Muscle of arm (tissue), 12 donors: ENCODE measurements around the gene KDM2B. TPM values are rescaled to one million over a fixed set of nuclear protein-coding genes. Genes with fewer than 3 reads are reported as not detected.

Experiments used
- DNase-seq: peaks from one replicate; pipeline ENCODE4 v3.0.0-alpha.2; 2013
- polyA plus RNA-seq, 12 donors: library from polyadenylated mRNA; unstranded; fragments of 120-200 nt; gene quantifications; one replicate each; pipeline ENCODE4 v1.2.1, GENCODE V29; 2013; ENCODE audit not compliant: insufficient read length in 12 of 12

KDM2B gene
- polyA plus RNA-seq, 12 donors, result 14.0 to 39.3 (median 24.8) TPM; not detected in 1

- DNase-seq, result no peak
These were observed 48.1 kb downstream of the KDM2B start for GRCh38 chr12:121532503-121533393.

- no peak for DNase-seq
These were observed 49.5 kb downstream of the KDM2B start for GRCh38 chr12:121531356-121531750.

DNA sequence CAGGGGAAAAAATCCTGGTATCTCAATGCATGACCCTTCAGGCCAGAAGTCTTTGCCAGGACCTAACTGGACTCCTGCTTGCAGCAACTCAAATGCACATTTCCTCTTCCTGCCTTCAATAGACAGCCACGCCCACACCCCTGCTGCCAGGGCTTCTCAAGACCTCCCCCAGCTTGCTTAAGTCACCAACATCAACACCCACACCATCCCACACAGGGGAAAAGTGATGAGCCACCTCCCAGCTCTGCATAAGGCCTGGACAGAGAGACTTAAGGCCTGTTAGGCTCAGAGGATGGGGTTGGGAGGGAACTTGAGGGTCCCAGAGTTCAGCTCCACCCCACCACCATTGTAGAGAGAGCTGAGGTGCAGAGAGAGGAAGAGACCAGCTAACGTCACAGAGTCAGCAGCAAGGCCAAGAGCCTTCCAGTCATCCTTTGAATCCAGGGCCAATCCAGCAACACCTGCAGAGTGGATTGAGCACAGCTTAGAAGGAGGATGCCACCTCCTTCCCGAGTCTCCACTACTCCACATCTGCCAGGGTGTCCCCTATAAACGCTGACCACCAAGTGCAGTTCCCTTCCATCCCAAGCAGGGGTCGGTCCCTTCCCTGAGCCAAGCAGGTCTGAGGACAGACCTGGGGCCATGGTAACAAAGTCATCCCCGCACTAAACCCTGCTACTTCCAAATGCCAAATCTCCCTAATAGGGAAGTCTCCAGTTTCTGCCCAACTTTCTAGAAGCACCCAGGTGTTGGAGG, 50.0 kb downstream of the KDM2B start:
- no peak for DNase-seq

- no peak for DNase-seq
These were observed 51.6 kb downstream of the KDM2B start for GRCh38 chr12:121529184-121529583.

DNA sequence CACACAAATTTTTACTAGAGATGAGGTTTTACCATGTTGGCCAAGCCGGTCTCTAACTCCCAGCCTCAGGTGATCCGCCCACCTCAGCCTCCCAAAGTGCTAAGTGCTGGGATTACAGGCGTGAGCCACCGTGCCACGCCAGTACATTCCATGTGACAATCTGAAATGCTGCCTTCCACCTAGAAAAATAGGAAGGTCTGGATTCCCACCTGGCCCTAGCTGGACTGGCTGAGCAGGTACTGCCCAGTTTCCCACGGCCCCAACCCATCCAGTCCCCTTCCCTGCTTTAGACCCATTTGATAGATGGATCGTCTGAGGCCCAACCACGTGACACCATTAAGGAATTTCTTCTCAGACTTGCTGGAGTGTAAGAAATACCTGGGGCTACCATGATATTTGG, 55.4 kb downstream of the KDM2B start:
- no peak for DNase-seq

DNA sequence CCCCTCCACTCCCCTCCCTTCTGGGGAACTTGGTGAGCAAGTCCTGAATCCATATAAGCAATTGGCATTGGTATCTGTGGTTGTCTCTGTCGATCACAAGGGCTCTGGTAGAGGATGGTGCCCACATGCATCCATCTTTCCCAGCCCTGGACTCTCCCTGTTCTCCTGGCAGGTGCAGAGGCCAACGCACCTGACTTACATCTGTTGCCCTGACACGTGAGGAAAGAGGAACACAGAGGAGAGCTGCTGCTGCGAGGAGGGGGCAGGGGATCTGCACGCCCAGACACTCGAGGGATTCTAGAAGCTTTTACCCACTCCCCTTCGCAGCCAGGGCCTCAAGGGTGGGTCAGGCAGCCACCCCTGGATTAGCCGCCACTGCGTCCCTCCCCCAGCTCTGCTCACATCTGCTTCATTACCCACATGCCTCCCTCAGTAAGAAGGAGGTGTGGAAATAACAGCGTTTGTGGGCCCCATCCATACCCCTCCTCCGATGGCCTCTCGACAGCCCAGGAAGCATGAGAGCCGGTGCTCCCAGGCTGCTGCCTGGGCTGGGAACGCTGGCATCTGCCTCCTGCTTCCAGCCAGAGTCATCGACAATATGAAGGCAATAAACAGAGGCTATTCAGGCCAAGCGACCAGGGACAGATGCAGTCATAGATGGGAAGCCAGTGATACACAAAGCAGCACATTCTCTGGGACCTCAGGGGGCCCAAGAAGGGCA, 56.5 kb downstream of the KDM2B start:
- no peak for DNase-seq

- DNase-seq, result no peak
These were observed 57.1 kb downstream of the KDM2B start for GRCh38 chr12:121523741-121524140.

GRCh38 chr12:121522971-121523370, 57.9 kb downstream of the KDM2B start:
- no peak for DNase-seq

DNA sequence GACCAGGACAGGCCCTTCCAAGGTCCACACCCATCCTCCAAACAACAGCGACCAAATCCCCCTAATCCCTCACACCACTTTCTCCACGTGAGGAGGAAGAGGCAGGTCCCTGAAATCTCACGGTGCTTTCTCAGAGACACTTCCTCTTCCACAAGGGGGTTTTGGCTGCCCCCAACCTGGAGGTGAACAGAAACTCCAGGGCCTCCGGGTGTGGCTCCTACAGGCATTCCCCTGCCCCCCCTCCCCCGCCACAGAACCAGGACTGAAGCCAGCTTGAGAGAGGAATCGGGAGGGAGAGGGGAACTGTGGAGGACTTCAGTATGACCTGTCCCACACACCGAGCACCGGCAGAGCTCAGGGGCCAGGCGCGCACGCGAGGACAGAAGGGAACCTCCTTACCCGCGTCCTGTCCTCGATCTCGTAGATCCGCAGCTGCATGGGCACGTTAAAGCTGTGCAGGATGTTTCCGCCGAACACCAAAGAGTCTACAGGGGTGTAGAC, 60.2 kb downstream of the KDM2B start:
- DNase-seq, result no peak

DNA sequence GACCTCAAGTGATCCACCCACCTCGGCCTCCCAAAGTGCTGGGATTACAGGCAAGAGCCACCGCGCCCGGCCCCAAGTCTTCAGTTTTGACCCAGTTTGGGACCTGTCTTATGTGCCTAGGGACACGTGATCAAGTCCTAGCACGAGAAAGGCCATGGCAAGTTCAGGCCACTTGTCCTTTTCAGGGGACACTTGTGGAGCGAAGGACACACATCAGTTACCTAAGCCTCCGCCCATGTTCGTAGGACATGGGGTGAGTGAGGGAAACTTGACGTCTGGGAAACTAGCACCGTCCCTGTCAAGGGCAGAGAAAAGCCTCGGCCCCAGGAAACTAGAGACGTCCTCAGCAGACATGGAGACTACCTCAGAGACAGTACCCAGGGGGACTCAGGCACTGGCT, 60.7 kb downstream of the KDM2B start:
- no peak for DNase-seq

DNA sequence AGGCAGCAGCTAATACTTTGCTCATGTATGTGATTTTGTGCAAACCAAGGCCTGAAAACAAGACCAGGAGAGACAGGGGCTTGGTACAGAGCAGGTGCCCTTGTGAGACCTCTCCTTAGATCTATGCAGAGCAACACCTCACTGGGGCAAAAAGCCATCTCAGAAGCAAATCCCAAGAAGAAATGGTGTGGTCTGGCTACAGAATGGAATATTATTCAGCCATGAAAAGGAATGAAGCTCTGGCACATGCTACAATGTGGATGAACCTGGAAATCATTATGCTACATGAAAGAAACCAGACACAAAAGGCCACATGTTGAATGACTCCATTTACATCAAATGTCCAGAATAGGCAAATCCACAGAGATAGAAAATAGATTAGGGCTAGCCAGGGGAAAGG, 61.6 kb downstream of the KDM2B start:
- DNase-seq, result no peak

DNA sequence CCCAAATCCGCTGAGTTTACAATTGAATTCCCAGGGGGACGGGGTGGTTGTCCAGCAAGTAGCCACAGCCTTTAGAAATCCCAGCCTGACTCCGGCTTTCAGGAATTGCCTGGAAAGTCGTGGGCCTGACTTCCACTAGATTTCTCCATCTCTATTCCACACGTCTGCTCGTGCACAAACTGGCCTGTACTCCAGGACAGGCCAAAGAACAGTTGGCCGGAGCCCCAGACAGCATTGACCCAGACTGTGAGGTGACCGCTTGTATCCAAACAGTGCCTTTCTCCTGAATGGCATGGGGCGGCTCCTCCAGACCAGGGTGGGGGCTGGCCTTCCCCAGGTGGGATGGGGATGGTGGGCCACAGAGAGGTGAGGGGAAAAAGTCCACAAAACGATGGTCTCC, 62.2 kb downstream of the KDM2B start:
- DNase-seq, result no peak

DNA sequence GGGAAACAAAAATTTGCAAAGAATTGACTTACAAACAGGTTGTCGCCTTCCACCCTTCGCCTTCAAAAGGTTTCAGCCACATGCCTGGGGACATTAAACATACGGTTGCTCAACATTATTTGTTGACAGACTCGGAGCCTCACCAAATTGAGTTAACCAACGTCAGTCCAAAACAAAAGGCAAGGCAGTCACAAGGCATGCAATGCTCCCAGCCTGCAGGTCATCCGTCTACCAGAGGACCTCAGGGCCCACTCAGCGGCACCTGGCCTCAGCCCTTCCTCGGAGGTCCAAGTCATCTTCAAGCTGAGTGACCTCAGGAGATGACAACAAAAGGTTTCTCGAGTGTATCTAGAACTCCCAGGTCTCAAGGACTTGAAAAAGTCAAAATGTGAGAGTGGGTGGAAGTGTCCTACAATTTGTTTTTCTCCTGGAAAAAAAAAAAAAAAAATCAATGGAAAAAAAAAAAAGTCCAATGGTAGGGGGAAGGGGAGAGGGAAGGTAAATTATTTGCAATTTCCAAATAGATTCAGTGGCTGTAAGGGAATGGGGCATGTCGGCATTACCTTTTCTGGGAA, 64.3 kb downstream of the KDM2B start:
- DNase-seq, result no peak

GRCh38 chr12:121515615-121516014, 65.2 kb downstream of the KDM2B start:
- no peak for DNase-seq

- no peak for DNase-seq
These were observed 66.6 kb downstream of the KDM2B start for GRCh38 chr12:121514184-121514742.

DNA sequence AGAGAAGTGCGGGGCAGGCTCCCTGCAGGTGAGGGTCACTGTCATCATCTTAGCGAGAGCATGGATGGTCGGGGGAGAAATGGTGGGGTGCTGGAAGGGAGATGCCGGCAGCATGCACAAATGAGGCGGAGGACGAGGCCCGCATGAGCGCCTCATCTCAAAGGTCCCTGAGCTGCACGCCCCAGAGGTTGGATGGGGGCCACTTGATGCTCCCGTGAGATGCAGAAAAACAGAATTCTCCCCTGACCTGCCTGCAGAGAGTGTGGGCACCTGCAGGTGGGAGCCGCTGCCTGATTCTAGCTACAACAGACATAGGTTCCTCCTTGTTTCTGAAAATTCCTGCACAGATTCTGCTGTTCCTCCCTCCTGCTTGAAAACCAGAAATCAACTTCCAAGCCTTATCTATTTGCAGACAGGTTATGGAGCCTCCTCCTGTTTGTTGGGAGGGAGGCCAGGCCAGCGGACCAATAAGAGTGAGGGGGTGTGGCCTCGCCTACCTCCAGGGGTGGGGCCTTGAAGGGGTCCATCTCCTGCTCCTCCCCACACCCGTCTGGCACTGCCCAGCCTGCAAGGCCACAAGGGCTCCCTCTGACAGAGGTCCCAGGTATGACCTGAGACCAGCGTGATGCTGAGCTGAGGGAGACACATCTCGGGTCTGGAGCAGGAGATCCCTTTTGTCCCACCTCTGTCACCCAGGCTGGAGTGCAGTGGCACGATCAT, 67.2 kb downstream of the KDM2B start:
- DNase-seq, result no peak

DNA sequence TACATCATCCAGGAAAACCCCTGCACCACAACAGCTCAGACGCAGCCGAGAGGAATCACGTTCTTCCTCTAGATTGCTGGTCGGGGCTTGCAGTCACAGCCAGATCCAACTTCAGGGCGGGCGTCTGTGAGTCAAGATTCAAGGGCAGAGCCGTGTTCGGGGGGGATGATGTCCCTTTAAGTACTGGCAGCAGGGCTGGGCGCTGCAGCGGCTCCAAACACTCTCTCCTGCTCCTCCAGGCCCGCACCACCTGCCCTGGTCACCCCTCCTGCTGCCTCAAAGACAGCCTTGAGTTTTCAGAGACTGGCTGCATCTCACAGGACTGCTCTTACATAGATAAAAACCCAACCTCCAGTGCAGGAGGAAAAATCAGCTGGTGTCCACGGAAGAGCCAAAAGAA, 68.3 kb downstream of the KDM2B start:
- DNase-seq, result no peak

DNA sequence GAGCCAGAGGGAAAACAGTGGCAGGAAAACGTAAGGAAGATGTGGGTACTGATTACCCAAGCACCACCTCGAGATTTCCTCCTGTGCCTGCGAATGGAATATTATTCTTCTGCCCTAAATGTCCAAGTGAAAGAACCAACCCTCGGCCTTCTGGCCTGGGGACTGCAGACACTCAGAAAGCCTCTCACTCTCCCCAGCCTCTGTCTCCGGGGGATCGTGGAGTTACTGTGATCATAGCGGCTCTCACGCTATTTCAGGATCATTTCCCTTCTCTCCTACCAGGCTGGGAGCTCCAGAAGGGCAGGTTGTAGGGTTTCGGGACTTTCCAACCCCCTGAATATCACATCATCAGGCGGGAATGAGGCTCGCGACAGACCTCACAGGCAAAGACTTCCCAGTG, 68.9 kb downstream of the KDM2B start:
- no peak for DNase-seq

GRCh38 chr12:121509339-121509738, 71.5 kb downstream of the KDM2B start:
- DNase-seq, result no peak

DNA sequence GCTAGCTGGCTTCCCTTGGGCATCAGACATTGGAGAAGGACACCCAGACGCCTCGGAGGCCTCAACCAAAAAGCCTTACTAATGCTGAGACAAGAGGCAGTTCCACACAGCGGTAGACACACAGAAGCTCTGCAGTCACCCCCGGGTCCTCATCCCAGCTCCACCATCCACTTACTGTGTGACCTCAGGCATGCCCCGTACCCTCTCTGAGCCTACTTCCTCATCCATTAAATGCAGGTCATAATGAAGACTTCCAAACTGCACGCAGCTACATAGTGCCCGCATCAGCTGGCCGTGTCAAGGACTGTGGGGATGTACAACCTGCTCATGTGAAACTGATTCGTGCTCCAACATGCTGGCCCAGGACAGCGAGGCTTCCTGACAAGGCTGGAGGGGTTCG, 72.3 kb downstream of the KDM2B start:
- DNase-seq, result no peak

GRCh38 chr12:121507984-121508383, 72.8 kb downstream of the KDM2B start:
- no peak for DNase-seq
